ENCODE data around the gene OR51A7. TPM values are rescaled to one million over a fixed set of nuclear protein-coding genes. Genes with fewer than 3 reads are reported as not detected.

OR51A7 gene
- total RNA-seq, 2 experiments from 2014 or later = not detected

GRCh38 chr11:4926608-4927007, 23.0 kb downstream of the OR51A7 start:
- H3K9me3 ChIP-seq (ENCODE audit: control insufficient read depth in 1 of 2, insufficient read depth in 1 of 2, low read length in 2 of 2) = peaks cover 0 to 4% of the 10 kb centered on the region in 2 experiments
- CTCF ChIA-PET = no interaction called here
- intact Hi-C loops (cut with DNase I, micrococcal nuclease) = no loop called here
- no peaks in the 10 kb centered on the region for H3K36me3 ChIP-seq (ENCODE audit: insufficient read depth, low read length)
- Mint-ChIP-seq H3K27ac (no peak overlapping the region), H3K36me3 (ENCODE audit: low read depth) (no peaks in the 10 kb centered on the region), H3K4me3 (no peak overlapping the region), H3K4me1 (ENCODE audit: low read depth) (no peaks in the 10 kb centered on the region), H3K27me3 (peaks cover 8% of the 10 kb centered on the region), H3K9me3 (no peaks in the 10 kb centered on the region)
- H3K27ac ChIP-seq (ENCODE audit: low read depth in 1 of 2, low read length in 2 of 2) = no peak overlapping the region
- ATAC-seq (ENCODE audit: poor library complexity) (no peak), DNase-seq (no peak)
- no peak for TF ChIP-seq CTCF (IDR thresholded peaks at IDR 0.05)
- no peaks in the 10 kb centered on the region for H3K27me3 ChIP-seq (ENCODE audit: control insufficient read depth in 1 of 2, insufficient read depth in 2 of 2, low read length in 2 of 2)
- POLR2A ChIA-PET = no interaction called here
- no peaks in the 10 kb centered on the region for H3K4me1 ChIP-seq (ENCODE audit: insufficient read depth, low read length)
- no peak overlapping the region for H3K4me3 ChIP-seq (ENCODE audit: low read length)

DNA sequence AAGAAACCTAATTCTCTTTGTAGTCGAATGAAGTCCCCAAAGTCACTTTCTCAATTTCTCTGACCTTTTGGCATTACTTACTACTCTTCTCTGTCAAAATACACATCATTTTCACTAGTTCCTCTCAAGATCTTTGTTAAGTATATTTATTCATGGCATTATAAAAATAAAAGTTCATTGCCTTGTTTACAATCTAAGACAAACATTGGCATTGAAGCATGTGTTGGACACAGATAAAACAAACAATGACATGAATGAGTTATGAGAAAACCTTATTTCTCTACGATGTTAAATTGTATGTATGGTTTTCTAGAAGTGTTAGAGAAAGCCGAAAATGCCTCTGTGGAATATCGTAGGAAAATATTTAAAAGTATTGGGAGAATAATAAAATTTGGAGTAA, 29.2 kb downstream of the OR51A7 start:
- Histone ChIP-seq H3K36me3 (ENCODE audit: insufficient read depth, low read length) (no peaks in the 10 kb centered on the region), H3K9me3 (ENCODE audit: control insufficient read depth in 1 of 2, insufficient read depth in 1 of 2, low read length in 2 of 2) (no peaks in the 10 kb centered on the region), H3K27me3 (ENCODE audit: control insufficient read depth in 1 of 2, insufficient read depth in 2 of 2, low read length in 2 of 2) (no peaks in the 10 kb centered on the region), H3K27ac (ENCODE audit: low read depth in 1 of 2, low read length in 2 of 2) (no peak overlapping the region), H3K4me3 (ENCODE audit: low read length) (no peak overlapping the region), H3K4me1 (ENCODE audit: insufficient read depth, low read length) (no peaks in the 10 kb centered on the region)
- ATAC-seq (ENCODE audit: poor library complexity) = no peak
- TF ChIP-seq CTCF (IDR thresholded peaks at IDR 0.05) = no peak
- Mint-ChIP-seq H3K4me1 (ENCODE audit: low read depth) (no peaks in the 10 kb centered on the region), H3K4me3 (no peak overlapping the region), H3K27ac (no peak overlapping the region), H3K9me3 (peaks cover 5% of the 10 kb centered on the region), H3K27me3 (no peaks in the 10 kb centered on the region), H3K36me3 (ENCODE audit: low read depth) (no peaks in the 10 kb centered on the region)
- ChIA-PET POLR2A (no interaction called here), CTCF (no interaction called here)
- no peak for DNase-seq
- intact Hi-C loops (cut with DNase I, micrococcal nuclease) = no loop called here

GRCh38 chr11:4936745-4937144, 33.2 kb downstream of the OR51A7 start:
- no peak for ATAC-seq (ENCODE audit: poor library complexity)
- H3K27ac Mint-ChIP-seq = no peak overlapping the region
- H3K4me1 Mint-ChIP-seq (ENCODE audit: low read depth) = no peaks in the 10 kb centered on the region
- Histone ChIP-seq H3K4me1 (ENCODE audit: insufficient read depth, low read length) (no peaks in the 10 kb centered on the region), H3K9me3 (ENCODE audit: control insufficient read depth in 1 of 2, insufficient read depth in 1 of 2, low read length in 2 of 2) (no peaks in the 10 kb centered on the region), H3K27ac (ENCODE audit: low read depth in 1 of 2, low read length in 2 of 2) (no peak overlapping the region), H3K4me3 (ENCODE audit: low read length) (no peak overlapping the region), H3K36me3 (ENCODE audit: insufficient read depth, low read length) (no peaks in the 10 kb centered on the region), H3K27me3 (ENCODE audit: control insufficient read depth in 1 of 2, insufficient read depth in 2 of 2, low read length in 2 of 2) (no peaks in the 10 kb centered on the region)
- peaks cover 8% of the 10 kb centered on the region for H3K27me3 Mint-ChIP-seq
- CTCF ChIA-PET = no interaction called here
- POLR2A ChIA-PET = no interaction called here
- DNase-seq = no peak
- H3K36me3 Mint-ChIP-seq (ENCODE audit: low read depth) = no peaks in the 10 kb centered on the region
- H3K4me3 Mint-ChIP-seq = no peak overlapping the region
- no peak for TF ChIP-seq CTCF (IDR thresholded peaks at IDR 0.05)
- H3K9me3 Mint-ChIP-seq = peaks cover 5% of the 10 kb centered on the region
- intact Hi-C loops (cut with DNase I, micrococcal nuclease) = no loop called here

All from CD4-positive, alpha-beta T cell (primary cell).